Muscle of back (tissue), 11 donors: ENCODE results near the gene NEK10. TPM values are rescaled to one million over a fixed set of nuclear protein-coding genes. Genes with fewer than 3 reads are reported as not detected.
A peak's percentile ranks its signal among the peaks of the same experiment; 100 is the strongest.
"Not testable (repeated sequence)": the region's sequence is repeated elsewhere in the genome, so short reads cannot be mapped to it uniquely, and the experiment has no call there.

Source experiments
- DNase-seq, 3 donors: peaks; one replicate each; pipeline versions ENCODE4 v3.0.0 to v3.0.0-alpha.2; 2013
- polyA plus RNA-seq, 10 donors: library from polyadenylated mRNA; unstranded; fragments of 120-200 nt; gene quantifications; one replicate each; pipeline ENCODE4 v1.2.1, GENCODE V29; 2013; ENCODE audit not compliant: insufficient read length in 10 of 10

Gene NEK10
- polyA plus RNA-seq, 10 donors: 1.7 to 7.6 (median 3.5) TPM

DNA sequence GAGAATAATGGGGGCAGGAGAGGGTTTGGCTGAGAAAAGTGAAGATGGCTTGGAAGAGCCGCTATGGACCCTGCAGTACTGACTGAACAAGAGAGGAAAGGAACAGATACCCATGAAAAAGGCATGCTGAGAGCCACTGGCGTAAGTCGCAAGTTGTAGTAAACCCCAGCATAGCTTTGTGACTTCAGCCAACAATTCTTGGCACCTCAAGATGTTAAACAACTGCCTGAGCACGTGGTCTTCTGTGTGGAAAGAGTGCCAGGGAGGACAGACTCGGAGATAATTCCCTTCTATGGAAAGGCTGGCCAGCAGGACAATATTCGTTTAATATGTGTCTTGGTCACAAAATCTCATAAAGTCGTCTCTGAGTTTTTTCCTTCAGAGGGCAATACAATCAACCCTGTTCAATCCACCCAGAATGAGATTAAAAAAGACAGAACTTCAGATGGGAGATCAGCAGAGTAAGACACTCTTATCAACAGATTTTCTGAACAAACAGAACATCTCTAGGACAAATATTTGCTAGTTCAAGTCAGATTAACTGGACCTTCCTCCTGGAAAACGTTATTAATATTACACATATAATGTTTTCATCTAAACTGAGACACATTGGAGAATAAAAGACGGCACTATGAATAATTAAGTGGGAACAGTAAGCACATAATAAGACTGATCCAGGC, 49.2 kb downstream of the NEK10 start:
- peak; percentile 14 to 38 (median 24) for DNase-seq

DNA sequence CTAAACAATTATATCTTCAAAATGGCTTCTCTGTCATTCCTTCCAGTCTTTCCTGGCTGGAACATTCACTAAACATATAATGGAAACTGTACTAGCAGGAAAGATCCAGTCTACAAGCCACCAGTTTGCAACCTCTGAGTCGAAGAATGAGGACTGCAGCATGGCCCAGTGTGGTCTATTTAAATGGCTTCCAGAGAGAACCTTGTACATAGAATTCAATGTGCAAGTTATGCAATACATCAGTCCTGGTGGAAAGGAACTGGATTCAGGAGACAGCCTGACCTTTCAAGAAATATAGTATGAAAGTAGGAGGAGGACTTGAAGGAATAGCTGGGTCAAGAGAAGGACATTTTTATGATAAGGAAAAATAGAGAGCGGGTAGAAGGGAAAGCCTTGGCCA, 49.9 kb downstream of the NEK10 start:
- DNase-seq: no peak

DNA sequence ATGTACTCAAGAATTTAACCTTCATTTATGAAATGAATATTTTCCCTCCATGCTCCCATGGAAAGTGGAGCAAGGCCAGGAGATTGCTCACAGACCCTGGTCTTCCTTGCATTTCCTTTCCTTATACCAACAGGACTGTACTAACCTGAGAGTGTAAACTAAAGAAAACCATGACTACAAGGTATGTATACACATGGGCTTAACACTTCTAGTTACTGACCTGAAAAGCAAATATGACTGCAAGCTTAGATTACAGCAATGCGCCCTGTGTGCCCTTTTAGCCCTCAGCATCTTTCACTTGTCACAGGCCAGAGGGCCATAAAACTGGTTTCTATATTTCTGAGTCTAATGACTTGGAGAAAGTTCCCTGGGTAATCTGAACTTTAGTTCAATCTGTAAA, 52.1 kb downstream of the NEK10 start:
- peak in 1 of 3 donors; percentile 4 for DNase-seq

- no peak for DNase-seq
Observed at GRCh38 chr3:27315003-27315402, 54.2 kb downstream of the NEK10 start.

GRCh38 chr3:27312044-27312668, 57.0 kb downstream of the NEK10 start:
- peak; percentile 56 to 71 (median 67) for DNase-seq

DNA sequence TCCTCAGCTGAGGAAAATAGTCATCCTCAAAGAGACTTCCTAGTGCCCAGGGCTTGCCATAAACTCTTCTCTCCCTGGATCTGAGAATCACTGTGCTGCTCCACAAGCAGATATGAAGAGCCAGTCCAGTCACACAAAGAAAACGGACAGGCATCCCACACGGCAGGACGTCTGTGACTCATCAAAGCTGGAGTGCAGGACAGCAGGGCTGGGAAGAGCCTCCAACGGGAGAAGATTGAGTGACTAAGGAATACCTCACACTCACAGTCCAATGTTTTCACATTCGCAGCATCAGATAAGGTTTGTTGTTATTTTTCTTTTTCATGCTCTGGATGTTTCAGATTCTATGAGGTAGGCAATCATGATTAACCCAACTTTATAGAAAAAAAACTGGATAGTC, 57.8 kb downstream of the NEK10 start:
- DNase-seq: peak in 1 of 3 donors; percentile 83

- DNase-seq: no peak
Observed at GRCh38 chr3:27310688-27311087, 58.5 kb downstream of the NEK10 start.

DNA sequence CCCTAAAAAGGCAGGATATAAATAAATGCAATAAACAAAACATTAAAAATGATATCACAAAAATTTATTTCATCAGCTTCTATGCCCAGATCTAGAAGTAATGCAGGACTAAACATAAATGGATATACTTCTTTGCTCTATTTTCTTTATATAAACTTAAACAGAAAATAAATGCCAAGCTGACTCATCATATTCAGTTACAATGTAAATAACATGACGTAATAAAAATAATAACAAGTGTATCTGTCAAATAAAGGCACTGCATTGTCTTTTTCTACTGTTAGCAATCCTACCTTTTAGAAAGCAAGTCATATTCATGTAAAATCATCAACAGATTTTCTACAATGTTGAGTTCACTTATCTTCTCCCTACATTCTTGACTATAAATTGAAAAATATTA, 61.6 kb downstream of the NEK10 start:
- no peak for DNase-seq

DNA sequence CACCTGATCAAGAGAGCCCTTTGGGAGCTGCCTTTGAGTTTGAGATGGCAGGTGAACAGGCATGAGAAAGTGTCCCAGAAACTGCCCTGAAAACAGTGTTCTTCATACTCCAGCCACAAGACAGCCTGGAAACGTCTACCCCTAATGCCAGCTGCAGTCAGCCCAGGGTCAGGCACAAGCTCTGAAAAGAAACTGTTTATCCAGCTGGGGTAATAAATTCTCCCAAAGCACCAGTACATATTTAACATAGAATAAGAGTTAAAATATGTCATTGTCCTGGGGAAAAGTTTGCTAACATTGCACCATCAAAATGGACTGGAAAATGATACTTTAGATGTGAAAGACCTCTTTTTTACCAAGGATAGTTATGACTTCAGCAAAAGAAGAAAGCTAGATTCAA, 66.3 kb downstream of the NEK10 start:
- DNase-seq: no peak

DNA sequence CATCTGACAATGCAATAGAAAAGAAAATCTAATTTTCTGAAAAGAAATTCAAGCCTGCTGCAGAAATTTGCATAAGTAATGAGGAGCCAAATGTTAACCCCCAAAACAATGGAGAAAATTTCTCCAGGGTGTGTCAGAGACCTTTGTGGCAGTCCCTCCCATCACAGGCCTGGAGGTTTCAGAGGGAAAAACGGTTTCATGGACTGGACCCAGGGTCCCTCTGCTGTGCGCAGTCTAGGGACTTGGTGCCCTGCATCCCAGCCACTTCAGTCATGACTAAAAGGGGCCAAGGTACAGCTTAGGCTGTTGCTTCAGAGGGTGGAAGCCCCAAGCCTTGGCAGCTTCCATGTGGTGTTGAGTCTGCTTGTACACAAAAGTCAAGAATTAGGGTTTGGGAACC, 70.2 kb downstream of the NEK10 start:
- DNase-seq: not testable (repeated sequence)

DNA sequence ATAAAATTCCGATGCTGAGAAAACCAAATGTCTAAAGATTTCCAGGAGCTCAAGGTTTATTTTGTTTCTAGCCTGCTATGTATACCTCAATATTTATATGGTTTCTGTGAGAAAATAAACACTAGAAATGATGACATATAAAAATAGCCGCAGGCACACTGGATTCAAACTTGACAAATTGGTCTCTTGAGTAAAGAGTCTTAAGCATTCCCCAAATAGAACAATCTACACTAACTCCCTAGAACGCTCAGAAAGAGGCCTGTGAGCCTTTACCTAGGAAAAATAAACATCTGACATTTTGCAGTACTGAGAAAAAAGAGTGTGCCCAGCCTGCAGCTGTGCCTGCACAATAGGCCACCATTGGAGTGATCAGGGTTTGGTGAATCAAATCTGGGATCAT, 75.2 kb downstream of the NEK10 start:
- DNase-seq: peak in 1 of 3 donors; percentile 14

DNA sequence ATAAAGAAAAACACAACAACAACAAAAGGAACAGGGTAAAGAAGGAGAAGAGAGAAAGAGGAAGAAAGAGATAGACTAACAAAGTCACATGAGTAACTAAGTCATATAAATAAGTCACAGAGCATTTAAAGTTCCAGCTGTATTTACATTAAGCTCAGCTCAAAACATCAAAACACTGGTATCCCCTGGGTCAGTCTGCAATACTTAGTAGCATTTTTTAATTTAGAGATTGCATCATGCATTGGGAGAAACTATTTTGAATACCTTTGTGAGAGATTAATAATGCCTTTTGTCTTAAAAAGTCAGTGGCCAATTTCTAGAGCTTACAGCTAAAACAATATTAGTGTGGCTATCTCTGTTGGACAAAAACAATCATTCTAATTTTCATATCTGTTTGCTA, 78.4 kb downstream of the NEK10 start:
- peak in 1 of 3 donors; percentile 19 for DNase-seq

- DNase-seq: peak in 2 of 3 donors; percentile 14 to 17
Observed at GRCh38 chr3:27289769-27290413, 79.3 kb downstream of the NEK10 start.

DNA sequence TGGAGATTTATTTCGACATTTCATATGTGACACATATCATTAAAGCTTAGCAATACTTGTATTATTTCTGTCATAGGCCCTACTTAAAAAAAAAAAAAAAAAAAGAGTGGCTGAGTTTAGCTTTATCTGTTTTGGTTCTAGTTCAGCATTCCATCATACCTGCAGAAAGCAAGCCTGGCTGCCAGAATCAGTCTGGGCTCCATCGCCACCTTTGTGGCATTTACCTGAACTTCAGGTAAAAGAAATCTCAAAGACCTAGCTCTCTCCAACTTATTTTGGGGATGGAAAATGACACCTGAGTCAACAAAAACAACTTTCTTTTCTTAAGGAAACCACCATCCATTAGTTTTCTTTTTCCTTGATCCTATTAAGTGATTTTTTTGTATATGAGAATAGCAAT, 82.1 kb downstream of the NEK10 start:
- DNase-seq: no peak

DNA sequence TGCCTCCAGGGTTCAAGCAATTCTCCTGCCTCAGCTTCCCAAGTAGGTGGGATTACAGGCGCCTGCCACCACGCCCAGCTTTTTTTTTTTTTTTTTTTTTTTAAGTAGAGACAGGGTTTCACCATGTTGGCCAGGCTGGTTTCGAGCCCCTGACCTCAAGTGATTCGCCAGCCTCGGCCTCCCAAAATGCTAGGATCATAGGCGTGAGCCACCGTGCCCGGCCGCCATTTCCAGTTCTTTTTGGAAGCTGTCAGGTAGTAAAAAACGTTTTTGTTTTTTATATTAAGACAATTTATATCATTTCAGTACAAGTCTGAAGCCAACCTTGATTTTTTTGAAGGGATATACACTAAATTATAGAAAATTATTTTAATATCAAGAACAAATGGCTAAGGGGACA, 82.7 kb downstream of the NEK10 start:
- not testable (repeated sequence) for DNase-seq

GRCh38 chr3:27285668-27286067, 83.5 kb downstream of the NEK10 start:
- DNase-seq: no peak

- DNase-seq: no peak
Observed at GRCh38 chr3:27281671-27282150, 87.5 kb downstream of the NEK10 start.

DNA sequence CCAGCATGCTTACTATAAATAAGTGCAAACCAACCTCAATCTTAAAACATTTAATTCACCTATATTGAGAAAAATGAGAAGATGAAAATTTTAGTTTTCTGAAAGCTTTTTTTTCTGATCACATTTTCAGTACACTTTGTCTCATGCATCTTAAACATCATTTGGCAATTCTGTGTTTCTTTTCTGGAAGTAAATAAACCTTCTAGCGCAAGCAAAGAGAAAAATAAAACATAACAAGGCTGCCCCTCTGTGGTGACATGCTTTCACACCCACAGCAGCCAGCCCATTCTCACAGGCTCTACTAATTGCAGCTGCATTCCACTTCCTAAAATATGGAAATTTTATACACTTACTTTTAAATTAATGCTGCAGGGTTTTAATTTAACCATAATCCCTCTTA, 90.1 kb downstream of the NEK10 start:
- peak; percentile 12 to 69 (median 31) for DNase-seq

DNA sequence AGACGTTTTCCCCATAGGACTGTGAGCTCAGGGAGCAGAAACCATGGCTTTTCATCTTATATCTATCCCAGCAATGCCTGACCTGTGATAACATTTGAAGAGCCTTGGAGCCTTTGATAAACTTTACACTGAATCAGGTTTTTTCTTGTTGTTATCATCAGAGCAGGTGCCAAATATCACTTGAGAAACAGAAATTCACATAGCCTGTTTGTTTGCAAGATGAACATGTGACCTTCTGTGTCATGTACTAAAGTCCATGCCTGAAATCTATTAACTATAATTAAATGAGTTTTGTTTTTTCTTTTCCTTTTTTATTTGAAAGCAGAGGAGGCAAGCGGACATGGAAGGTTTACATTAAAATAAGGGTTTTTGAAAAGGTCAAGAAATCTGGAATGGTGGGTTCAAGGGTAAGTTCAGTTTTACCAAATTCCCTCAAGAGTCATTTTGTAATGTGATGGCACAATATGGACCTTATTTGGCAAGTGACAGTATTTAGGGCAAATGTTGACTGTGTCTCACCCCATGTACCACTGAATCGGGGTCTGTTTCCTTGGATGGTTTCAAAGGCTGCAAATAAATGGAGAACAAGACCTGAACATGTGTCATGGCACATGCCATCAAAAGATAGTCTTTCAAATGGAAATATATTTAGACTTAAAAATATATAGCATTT, 90.7 kb downstream of the NEK10 start:
- DNase-seq: no peak

GRCh38 chr3:27275441-27275990, 93.7 kb downstream of the NEK10 start:
- no peak for DNase-seq

DNA sequence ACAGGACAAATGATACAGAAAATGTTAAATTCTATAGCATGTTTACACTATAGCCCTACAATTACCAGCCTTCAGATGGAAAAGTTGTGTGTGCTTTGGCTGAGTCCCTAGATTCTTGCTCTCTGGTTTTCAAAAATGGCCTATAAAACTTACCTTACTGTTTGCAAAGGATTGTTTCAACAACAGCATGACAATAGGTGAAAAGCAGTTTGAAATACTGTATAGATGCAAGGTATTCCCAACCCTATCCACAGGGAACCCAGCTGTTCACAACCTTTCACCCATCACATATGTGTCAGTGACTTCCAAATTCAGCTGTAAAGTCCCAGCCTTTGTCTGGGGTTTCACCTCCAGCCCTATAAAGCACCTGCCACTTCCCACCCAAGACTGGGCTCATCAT, 97.3 kb downstream of the NEK10 start:
- no peak for DNase-seq

- DNase-seq: no peak
Observed at GRCh38 chr3:27254896-27255295, 114.3 kb downstream of the NEK10 start.
